Endothelial cell of umbilical vein (primary cell): Measurements from ENCODE around the gene FBXW7. TPM values are rescaled to one million over a fixed set of nuclear protein-coding genes. Genes with fewer than 3 reads are reported as not detected.

ENCODE experiments used
- BruUV-seq: library from RNA; stranded (reverse); fragments of 400-500 nt; replicated peaks from 2 replicates; lab custom pipeline; 2021; lab: Mats Ljungman, UMichigan
- CTCF ChIA-PET: fragments of 300-600, 350-600 bp; sonication (Branson Sonifier 250); formaldehyde crosslinking; loops from one replicate; lab custom pipeline; 2021; ENCODE audit warnings: antibody characterized with exemption, inconsistent platforms; lab: Charles Lee
- POLR2A ChIA-PET: fragments of 300-600, 350-600 bp; sonication (Branson Sonifier 250); formaldehyde crosslinking; loops from one replicate; lab custom pipeline; 2021; ENCODE audit warnings: antibody characterized with exemption, inconsistent platforms; lab: Charles Lee
- DNase-seq: peaks from one replicate; pipeline ENCODE4 v3.0.0-alpha.2; 2011; ENCODE audit warnings: low read depth, low spot score
- FAIRE-seq: peaks from 2 replicates; lab custom pipeline; 2011; peaks lifted over from hg19 to GRCh38; lab: Jason Lieb, UNC
- H2AFZ ChIP-seq: 2 replicates; pipeline ENCODE4 v1.6.0; 2012; ENCODE audit warnings: low read depth, low read length, control low read depth, inconsistent platforms
- H3K27ac ChIP-seq: 2 replicates; pipeline ENCODE4 v1.5.1; 2011; ENCODE audit warnings: low read depth, mild to moderate bottlenecking, control low read depth, low read length, moderate library complexity; ENCODE audit not compliant: insufficient read depth
- H3K27me3 ChIP-seq, 2 experiments: 2 replicates each; pipeline versions ENCODE4 v1.6.0 to v1.6.1; 2011; ENCODE audit warnings: low read length in 2 of 2, mixed read lengths in 1 of 2; ENCODE audit not compliant: control insufficient read depth in 2 of 2, insufficient read depth in 2 of 2
- H3K36me3 ChIP-seq, 2 experiments: 2 replicates in 1 of 2; 3 replicates in 1 of 2; pipeline ENCODE4 v1.5.1; 2011; ENCODE audit warnings: low read length in 2 of 2, mild to moderate bottlenecking in 1 of 2, moderate library complexity in 1 of 2; ENCODE audit not compliant: control insufficient read depth in 2 of 2, insufficient read depth in 2 of 2; ENCODE audit errors: extremely low read depth in 1 of 2
- H3K4me1 ChIP-seq: 3 replicates; pipeline ENCODE4 v1.5.1; 2011; ENCODE audit warnings: mild to moderate bottlenecking, low read length; ENCODE audit not compliant: control insufficient read depth, insufficient read depth; ENCODE audit errors: extremely low read depth
- H3K4me2 ChIP-seq: 2 replicates; pipeline ENCODE4 v1.6.1; 2011; ENCODE audit warnings: low read length, control low read depth, mixed read lengths; ENCODE audit not compliant: insufficient read depth
- H3K4me3 ChIP-seq, 3 experiments: fragments of 200-600 bp in 1 of 3; sonication (generic), shearing (Covaris generic) in 1 of 3; replicated peaks in 1 of 3; 2 replicates each; pipeline ENCODE4 v1.5.1; 2011 to 2016; ENCODE audit warnings: control low read depth in 3 of 3, low read length in 3 of 3, mild to moderate bottlenecking in 2 of 3, inconsistent platforms in 1 of 3, low read depth in 1 of 3, moderate library complexity in 1 of 3; ENCODE audit not compliant: insufficient read depth in 1 of 3
- H3K79me2 ChIP-seq: 2 replicates; pipeline ENCODE4 v1.6.0; 2012; ENCODE audit warnings: low read length, inconsistent platforms; ENCODE audit not compliant: control insufficient read depth, insufficient read depth
- H3K9ac ChIP-seq: replicated peaks from 2 replicates; pipeline ENCODE3; 2011; ENCODE audit warnings: low read length, control low read depth; ENCODE audit not compliant: insufficient read depth; ENCODE audit errors: extremely low read depth
- H3K9me1 ChIP-seq: replicated peaks from 3 replicates; pipeline ENCODE4 v1.6.0; 2011; ENCODE audit warnings: mild to moderate bottlenecking, low read length; ENCODE audit not compliant: control insufficient read depth, insufficient read depth; ENCODE audit errors: extremely low read depth
- H3K9me3 ChIP-seq: replicated peaks from 2 replicates; pipeline ENCODE4 v1.5.1; 2012; ENCODE audit warnings: low read length, inconsistent platforms; ENCODE audit not compliant: control insufficient read depth, insufficient read depth
- H4K20me1 ChIP-seq: replicated peaks from 2 replicates; pipeline ENCODE3; 2011; ENCODE audit warnings: mild to moderate bottlenecking, low read length; ENCODE audit not compliant: control insufficient read depth, insufficient read depth; ENCODE audit errors: extremely low read depth
- CTCF ChIP-seq, 2 donors: IDR thresholded peaks; 1 replicate in 1 of 2; 2 replicates in 1 of 2; pipeline ENCODE4 v1.5.1; 2011; ENCODE audit warnings: low read length in 2 of 2, mild to moderate bottlenecking in 2 of 2, moderate library complexity in 2 of 2, control low read depth in 1 of 2, inconsistent platforms in 1 of 2, low read depth in 1 of 2; ENCODE audit not compliant: insufficient read depth in 1 of 2; ENCODE audit errors: extremely low read depth in 1 of 2
- JUN ChIP-seq: IDR thresholded peaks from 2 replicates; pipeline ENCODE4 v1.6.1; 2011; ENCODE audit warnings: borderline replicate concordance, low read depth; ENCODE audit not compliant: insufficient read length, insufficient read depth
- MAX ChIP-seq: IDR thresholded peaks from 2 replicates; pipeline ENCODE4 v1.6.1; 2011; ENCODE audit not compliant: insufficient read depth, insufficient read length
- MYC ChIP-seq: IDR thresholded peaks from one replicate; pipeline ENCODE4 v1.6.1; 2011; ENCODE audit warnings: mild to moderate bottlenecking, low read depth, low read length
- POLR2AphosphoS5 ChIP-seq: IDR thresholded peaks from 2 replicates; pipeline ENCODE4 v1.6.1; 2012; ENCODE audit warnings: low read depth, mild to moderate bottlenecking, control low read depth, low read length, moderate library complexity; ENCODE audit not compliant: insufficient read depth
- dilution Hi-C: fragments of 300-500 bp; cut with MboI; formaldehyde crosslinking; loops from one replicate; pipeline ENCODE4 v1.15.0; 2019; ENCODE audit warnings: low sequenced_read_pairs; ENCODE audit not compliant: extremely low pct_ligation_motif_present
- intact Hi-C: fragments of 100-400 bp; cut with micrococcal nuclease; formaldehyde crosslinking; loops from one replicate; pipeline ENCODE4 v1.10.0; 2022
- polyA plus RNA-seq, 4 experiments: library from polyadenylated mRNA; depleted of rRNA in 3 of 4; stranded (reverse) in 3 of 4; unstranded in 1 of 4; fragments of >200 nt; gene quantifications; 2 replicates each; pipeline versions ENCODE4 v1.2.1 to v1.2.3, GENCODE V29; 2011 to 2012; ENCODE audit warnings: missing spikeins in 1 of 4
- total RNA-seq: library from RNA; stranded (reverse); gene quantifications from 2 replicates; pipeline ENCODE4 v1.2.3, GENCODE V29; 2021

The FBXW7 gene
- total and polyA plus RNA-seq, 2 donors (not counting 3 experiments of a cell fraction or from before 2014, with no cell fraction given): 7.0 to 28.1 TPM

GRCh38 chr4:152448038-152448707, 87.7 kb downstream of the FBXW7 start:
- BruUV-seq: no TSS peak
- FAIRE-seq: no peak

DNA sequence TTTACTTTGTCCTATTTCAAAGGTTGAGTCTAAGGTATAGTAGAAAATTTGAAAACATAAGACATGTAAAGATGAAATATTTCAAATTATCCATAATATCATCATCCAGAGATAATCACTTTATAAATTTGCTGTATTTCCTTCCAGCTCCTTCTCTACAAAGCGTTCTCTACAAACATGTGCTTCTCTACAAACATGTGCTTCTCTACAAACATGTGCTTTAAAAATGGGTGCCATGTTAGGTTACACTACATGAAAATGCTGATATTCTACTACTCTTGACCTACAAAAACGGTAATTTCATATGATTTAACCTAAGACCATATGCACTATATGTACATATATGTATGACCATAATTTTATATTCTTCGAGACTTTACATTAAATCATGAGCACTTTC, 92.0 kb downstream of the FBXW7 start:
- H3K4me3 ChIP-seq: no peak overlapping the region
- DNase-seq: no peak
- dilution Hi-C loops: no loop called here
- no peak overlapping the region for H3K27ac ChIP-seq
- no peaks in the 10 kb centered on the region for H3K9me1 ChIP-seq
- TF ChIP-seq CTCF (IDR thresholded peaks at IDR 0.05; ENCODE audit: extremely low read depth in 1 of 2, insufficient read depth in 1 of 2, low read depth in 1 of 2, low read length in 2 of 2): no peak
- peak; percentile 56 for TF ChIP-seq MAX
- peaks cover 13% of the 10 kb centered on the region for H3K79me2 ChIP-seq
- no peaks in the 10 kb centered on the region for H4K20me1 ChIP-seq
- no peaks in the 10 kb centered on the region for H3K4me1 ChIP-seq
- ChIA-PET POLR2A (no interaction called here), CTCF (interaction anchor here (1.1 to 1.5 kb wide), 2 partner anchors 8 to 11 kb away, joined by 6 to 9 read pairs; no protein-coding TSS in a partner anchor)
- H3K9me3 ChIP-seq: no peaks in the 10 kb centered on the region
- no peak for FAIRE-seq
- no peak overlapping the region for H2AFZ ChIP-seq
- H3K9ac ChIP-seq: no peak overlapping the region
- H3K36me3 ChIP-seq: no peaks in the 10 kb centered on the region
- no TSS peak for BruUV-seq
- H3K27me3 ChIP-seq: no peaks in the 10 kb centered on the region
- intact Hi-C loops: no loop called here
- H3K4me2 ChIP-seq: no peak overlapping the region

More at GRCh38 chr4:152448038-152448707, 87.7 kb downstream of the FBXW7 start:
- no peak for DNase-seq
- Histone ChIP-seq H3K9ac (no peak overlapping the region), H3K4me3 (no peak overlapping the region), H3K9me1 (no peaks in the 10 kb centered on the region), H3K27ac (no peak overlapping the region), H3K9me3 (no peaks in the 10 kb centered on the region), H2AFZ (no peak overlapping the region), H3K4me1 (no peaks in the 10 kb centered on the region), H4K20me1 (no peaks in the 10 kb centered on the region), H3K27me3 (no peaks in the 10 kb centered on the region), H3K36me3 (no peaks in the 10 kb centered on the region), H3K79me2 (peaks cover 10% of the 10 kb centered on the region), H3K4me2 (no peak overlapping the region)
- intact Hi-C loops: no loop called here
- CTCF ChIA-PET: no interaction called here
- TF ChIP-seq MYC: no peak
- no peak for TF ChIP-seq POLR2AphosphoS5
- TF ChIP-seq JUN: no peak
- POLR2A ChIA-PET: no interaction called here
- dilution Hi-C loops: no loop called here
